AG20443 (cell line): ENCODE results near the gene AMOTL2.

ENCODE experiments used
- DNase-seq: peaks from one replicate; pipeline ENCODE4 v3.0.0; 2012; ENCODE audit warnings: low spot score, mixed read lengths

AMOTL2 gene

DNA sequence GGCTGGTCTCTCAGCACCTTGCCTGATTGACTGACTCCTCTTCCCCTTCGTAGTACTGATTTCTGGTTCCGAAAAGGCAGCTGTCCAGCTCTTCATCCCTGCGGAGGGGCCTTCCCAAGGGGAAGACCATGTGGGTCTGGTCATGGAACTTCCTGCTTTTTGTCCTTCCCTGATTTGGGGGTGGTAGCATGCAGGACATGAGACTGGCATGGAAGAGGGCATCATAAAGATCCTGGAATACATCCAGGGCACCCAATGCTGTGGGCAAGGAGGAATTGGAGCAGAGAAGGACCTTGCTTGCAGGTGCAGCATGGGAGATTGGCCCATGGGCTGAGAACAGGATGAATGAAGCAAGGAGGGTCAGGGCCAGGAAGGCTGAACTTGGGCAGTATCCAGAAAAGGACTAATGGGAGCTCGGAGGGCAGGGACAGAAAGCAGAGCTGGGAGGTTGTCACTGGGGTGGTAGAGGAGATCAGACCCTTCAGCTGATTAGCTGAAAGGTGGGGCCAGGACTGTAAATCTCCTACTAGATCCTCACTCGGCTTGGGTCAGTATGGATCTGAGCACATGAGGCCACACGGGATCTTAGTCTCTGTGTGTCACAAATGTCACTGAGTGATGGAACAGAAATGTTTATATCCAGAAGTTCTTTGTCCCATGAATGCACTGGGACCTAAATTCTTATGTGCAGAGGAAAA lies 59.5 kb downstream of the AMOTL2 start:
- no peak for DNase-seq

DNA sequence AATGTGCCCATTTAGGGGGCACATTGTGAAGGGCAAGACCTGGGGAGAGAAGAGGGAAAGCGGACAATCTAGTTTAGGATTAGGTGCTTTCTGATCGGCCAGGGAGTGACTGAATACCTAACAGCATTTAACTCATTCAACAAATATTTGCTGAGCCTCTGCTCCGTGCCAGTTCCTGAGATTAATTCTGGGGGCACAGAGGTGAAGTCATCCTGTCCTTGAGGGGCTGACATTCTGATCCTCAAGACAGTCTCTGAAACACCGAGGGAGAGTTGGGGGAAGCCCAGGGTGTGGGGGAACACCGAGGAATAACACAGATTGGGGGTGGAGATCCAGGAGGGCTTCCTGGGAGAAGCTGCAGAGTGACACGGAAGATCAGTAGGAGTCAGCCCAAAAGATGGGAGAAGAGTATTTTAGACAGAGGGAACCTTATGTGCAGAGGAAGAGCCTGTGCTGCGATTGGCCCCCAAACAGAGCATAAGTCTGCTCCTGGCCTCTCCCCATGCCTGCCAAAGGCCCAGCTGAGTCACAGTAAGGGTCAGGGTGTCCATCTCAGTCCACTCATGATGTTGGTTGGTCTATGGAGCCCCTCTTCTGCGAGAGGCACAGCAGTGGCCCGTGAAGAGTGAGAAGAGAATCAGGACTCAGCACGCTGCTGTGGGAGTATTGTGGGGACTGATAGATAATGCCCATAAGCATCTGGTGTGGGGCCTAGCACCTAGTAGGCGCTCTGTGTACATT lies 60.2 kb downstream of the AMOTL2 start:
- DNase-seq, result no peak

DNA sequence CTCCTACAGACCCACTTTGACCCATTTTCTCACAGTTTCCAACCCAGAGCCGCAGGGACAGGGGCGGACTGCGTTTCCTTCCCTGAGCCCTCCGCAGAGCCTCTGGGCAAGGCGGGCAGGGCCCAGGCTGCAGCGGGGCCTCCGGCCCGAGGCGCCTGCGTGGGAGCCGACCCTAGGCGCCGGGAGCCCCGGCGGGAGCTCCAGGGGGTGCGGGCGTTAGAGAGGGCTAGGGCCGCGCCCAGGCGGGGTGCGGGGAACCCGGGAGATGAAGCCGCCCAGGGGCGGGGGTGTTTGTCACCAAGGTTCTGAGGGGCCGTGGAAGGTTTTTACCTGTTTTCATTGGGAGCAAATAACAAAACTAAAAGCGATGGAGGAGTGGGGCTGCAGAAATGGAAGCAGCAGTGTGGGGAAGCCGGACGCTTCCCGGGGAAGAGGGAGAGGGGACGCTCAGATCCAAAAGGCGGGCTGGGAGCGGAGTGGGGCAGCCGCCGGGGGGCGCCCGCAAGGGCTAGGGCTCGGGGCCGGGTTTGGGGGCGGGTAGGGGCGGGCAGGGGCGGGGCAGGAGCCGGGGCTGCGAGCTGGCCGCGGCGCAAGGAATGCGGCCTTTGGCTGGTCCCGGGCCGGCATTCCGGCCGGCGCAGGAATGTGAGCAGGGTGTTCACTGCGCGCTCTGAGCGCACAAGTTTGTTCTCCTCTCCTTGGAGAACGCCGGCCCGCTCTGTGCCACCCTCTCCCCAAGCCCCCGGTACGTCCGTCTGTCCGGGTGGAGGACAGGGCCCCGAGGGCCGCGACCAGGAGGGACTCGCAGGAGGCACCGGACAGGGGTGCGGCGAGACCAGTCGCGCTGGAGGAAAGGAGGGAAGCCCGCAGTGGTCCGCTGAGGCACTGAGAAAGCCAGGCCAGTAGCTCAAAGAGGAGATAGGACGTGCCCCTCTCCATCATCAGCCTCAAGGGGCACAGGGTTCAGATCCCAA lies 61.1 kb downstream of the AMOTL2 start:
- DNase-seq, result peak; percentile 91

DNA sequence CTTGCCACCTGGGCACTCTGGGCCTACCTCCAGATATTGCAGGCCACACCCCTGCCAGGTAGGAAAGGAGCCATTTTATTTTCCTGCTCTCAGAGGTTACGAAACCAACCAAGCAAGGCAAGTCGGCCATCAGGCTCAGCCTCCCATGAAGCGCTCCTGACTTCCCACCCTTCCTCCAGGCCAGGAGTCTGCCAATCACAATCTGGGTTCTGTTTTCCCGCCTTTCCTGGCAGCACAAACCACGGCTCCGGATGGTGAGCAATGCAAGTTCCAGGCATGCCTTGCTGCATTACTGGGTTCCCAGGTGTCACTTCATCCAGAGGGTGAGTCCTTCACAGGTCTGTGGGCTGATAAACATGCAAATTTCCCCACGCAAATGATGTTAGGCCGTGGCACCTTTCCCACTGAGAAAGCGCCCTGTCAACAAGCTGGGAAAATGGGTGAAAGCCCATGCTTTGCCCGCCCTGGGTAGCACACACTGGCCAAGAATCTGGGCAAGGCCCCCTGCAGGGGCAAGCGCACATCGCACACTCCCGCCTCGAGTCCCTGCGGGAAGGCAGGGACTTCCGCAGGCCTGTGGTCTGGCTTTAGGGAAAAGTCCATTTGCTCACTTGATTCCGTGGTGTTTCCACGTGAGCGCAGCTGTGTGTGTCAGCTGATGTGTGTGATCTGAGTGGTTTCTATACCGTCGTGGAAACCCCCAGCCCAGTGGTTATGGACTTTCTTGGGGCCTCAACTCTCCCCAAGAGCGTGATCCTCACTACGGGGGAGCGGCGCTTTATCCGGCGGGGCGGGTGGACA lies 62.0 kb downstream of the AMOTL2 start:
- no peak for DNase-seq

DNA sequence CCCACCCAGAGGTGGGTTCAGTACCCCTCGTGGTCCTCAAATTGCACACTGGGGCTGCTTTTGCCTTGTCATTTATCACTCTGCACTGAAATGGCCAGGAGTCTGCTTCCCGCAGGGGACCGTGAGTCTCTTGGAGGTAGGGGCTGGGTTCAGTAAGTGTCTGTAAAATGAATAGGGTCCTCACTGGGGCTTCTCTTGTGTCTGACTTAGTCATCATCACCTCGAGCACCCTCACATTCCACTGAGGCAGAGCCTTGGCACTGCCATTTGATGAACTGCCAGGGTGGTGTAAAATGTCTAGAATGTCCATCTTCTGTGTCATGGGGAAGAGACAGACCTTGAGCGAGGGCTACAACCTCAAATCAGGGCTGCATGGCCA lies 62.6 kb downstream of the AMOTL2 start:
- no peak for DNase-seq

DNA sequence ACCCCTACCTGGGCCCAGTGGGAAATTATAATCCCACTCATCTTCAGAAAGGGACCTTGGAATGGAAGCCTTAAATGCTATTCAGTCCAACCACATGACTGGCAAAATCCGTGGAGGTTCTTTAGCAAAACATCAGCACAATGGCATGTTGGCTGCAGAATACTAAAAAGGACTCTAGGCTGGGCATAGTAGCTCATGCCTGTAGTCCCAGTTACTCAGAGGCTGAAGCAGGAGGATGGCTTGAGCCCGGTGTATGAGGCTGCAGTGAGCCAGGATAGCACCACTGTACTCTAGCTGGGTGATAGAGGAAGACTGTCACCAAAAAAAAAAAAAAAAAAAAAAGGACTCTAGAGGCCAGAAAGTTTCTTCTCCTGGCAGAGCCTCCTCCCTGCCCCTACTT lies 63.0 kb downstream of the AMOTL2 start:
- peak; percentile 47 for DNase-seq

DNA sequence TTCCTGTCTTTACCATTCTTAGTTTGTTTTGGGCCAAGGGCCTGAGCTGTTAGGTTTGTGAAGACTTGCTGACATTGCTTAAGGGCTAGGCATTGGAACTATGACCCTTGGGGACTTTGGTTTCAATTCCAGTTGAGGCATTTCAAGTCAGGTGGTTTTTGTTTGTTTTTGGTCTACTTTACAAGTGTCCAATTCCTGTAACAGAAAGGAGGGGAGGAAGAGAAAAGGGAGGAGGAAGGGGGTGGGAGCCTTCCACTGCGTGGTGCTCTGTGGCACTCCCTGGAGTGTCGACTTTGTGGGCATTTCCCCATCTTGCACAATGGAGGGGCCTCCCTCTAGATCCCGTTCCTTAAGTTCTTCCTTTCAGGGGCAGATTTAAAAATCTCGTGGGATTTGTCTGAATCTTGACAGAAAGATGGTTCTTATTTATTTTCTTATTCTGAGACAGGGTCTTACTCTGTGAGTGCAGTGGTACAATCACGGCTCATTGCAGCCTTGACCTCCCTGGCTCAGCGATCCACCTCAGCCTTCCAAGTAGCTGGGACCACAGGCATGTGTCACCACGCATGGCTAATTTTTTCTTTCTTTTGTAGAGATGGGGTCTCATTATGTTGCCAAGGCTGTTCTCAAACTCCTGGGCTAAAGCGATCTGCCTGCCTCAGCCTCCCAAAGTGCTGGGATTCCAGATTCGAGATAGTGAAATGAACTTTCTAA lies 64.1 kb downstream of the AMOTL2 start:
- no peak for DNase-seq

DNA sequence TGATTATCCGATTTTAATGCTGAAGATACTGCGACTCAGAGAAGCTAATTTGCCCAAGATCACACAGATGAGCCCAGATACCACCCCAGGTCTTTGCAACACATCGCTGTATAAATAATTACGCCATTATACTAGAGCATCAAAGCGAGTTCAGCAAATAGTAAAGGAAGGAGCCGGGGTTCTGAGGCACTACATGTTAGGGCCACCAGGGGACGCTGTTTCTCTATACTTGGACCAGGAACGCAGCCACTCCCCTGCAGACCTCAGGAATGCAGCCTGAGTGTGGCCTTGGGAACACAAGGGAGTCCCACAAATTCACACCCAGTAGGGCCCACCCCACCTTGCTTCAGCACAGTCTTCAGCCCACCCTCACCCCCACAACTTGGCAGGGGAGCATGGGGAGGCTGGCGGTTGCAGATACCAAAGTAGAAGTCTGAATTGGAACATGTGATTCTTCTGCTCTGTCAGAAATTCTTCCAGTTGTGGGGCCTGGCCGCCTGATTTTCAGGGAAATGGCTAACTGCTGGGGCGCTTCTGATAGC lies 65.8 kb downstream of the AMOTL2 start:
- DNase-seq, result peak; percentile 86

DNA sequence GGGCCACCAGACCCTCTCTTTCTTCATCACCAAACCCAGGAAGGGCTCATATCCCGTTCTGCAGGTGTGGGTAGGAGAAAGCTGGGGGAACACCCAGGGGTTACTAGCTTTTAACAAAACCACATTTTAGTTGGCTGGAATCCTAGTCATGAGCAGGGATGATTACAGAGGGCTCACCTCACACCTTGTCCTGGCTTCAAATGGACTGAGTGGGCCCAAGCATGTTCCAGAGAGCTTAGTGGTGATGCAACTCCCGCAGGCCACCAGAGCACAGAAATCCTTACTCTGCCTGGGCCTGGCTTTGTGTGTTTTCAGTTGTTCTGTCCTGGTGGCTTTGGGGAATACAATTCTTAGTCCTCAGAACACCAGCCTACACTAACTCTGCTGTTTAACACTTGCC lies 66.8 kb downstream of the AMOTL2 start:
- DNase-seq, result no peak

DNA sequence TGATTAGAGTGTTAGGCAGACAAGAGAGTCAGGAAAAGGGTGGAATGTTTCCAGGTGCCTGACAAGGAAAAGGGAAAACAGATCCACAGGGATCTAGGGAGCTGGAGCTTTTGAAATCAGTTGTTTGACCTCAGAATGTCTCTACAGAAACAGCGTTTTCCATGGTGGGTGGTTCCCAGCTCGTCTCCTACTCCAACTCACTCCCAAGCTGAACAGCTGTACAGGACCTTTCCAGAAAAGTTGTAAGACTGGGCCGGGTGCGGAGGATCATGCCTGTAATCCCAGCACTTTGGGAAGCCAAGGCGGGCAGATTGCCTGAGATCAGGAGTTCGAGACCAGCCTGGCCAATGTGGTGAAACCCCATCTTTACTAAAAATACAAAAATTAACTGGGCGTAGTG lies 67.9 kb downstream of the AMOTL2 start:
- no peak for DNase-seq
